Body of pancreas (tissue), 4 donors: ENCODE results near the gene DDX3X.

Source experiments
- CTCF ChIP-seq, 7 experiments: fragments of 450-650 bp in 4 of 7; fragments of 200-600 bp in 3 of 7; sonication (generic) in 3 of 7; IDR thresholded peaks; one replicate each; pipeline ENCODE4 v1.5.1; 2016 to 2019; ENCODE audit warnings: antibody characterized with exemption in 7 of 7
- POLR2A ChIP-seq, 3 donors: fragments of 450-650 bp; IDR thresholded peaks; one replicate each; pipeline ENCODE4 v1.6.1; 2016; ENCODE audit warnings: antibody characterized with exemption in 3 of 3, mild to moderate bottlenecking in 2 of 3

GRCh38 chrX:41397768-41398167, 63.8 kb downstream of the DDX3X start:
- TF ChIP-seq CTCF (IDR thresholded peaks at IDR 0.05) (no peak), POLR2A (IDR thresholded peaks at IDR 0.05) (no peak)
